Measurements from ENCODE around the gene RAB39B. TPM values are rescaled to one million over a fixed set of nuclear protein-coding genes. Genes with fewer than 3 reads are reported as not detected.
"Not testable (repeated sequence)": the region's sequence is repeated elsewhere in the genome, so short reads cannot be mapped to it uniquely, and the experiment has no call there.

The RAB39B gene
- total and polyA plus RNA-seq, 7 donors = 0.28 to 2.0 (median 0.66) TPM; not detected in 2

DNA sequence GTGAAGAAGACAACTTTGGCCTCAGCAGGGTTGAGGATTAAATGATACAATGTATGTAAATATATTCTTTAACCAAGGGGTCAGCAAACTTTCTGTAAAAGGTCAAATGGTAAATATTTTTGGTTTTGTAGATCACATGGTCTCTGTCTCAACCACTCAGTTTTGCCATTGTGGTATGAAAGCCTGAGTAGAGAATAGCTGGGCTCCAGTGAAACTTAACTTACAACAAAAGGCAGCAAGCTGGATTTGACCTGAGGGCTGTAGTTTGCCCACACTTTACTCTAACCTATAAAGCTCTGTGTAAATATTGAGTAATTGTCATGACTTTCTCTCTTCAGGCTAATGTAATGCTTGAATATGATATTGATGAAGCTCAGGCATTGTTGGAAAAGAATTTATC lies 28.4 kb downstream of the RAB39B start:
- intact Hi-C loops (cut with DNase I) = no loop called here

DNA sequence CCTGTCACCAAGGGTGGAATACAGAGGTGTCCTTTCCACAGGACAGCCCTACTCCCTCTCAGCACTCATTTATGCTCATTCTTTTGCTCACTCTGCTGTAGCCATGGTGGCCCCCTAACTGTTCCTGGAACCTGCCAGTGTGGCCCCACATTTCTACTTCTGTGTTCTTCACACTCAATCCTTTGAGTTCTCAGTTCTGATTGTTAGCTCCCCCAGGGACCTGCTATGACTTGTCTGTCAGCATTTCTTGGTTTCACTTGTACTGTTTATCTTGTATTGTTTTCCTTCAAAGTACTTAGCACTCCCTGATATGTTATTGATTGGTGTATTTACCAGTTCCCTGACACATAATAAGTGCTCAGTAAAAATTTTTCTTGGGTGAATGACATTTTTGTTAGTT lies 33.1 kb downstream of the RAB39B start:
- no peaks in the 10 kb centered on the region for H3K9me3 ChIP-seq
- no peak overlapping the region for H3K4me3 ChIP-seq
- intact Hi-C loops (cut with DNase I) = no loop called here
- no peak overlapping the region for H3K27ac ChIP-seq
- DNase-seq = no peak
- H3K27me3 ChIP-seq = no peaks in the 10 kb centered on the region
- H3K36me3 ChIP-seq = peaks cover 0 to 23% (median 5%) of the 10 kb centered on the region in 4 donors
- TF ChIP-seq EP300 (IDR thresholded peaks at IDR 0.05) (no peak), POLR2AphosphoS5 (IDR thresholded peaks at IDR 0.05) (no peak), POLR2A (IDR thresholded peaks at IDR 0.05) (no peak)
- TF ChIP-seq, protein P1, sequence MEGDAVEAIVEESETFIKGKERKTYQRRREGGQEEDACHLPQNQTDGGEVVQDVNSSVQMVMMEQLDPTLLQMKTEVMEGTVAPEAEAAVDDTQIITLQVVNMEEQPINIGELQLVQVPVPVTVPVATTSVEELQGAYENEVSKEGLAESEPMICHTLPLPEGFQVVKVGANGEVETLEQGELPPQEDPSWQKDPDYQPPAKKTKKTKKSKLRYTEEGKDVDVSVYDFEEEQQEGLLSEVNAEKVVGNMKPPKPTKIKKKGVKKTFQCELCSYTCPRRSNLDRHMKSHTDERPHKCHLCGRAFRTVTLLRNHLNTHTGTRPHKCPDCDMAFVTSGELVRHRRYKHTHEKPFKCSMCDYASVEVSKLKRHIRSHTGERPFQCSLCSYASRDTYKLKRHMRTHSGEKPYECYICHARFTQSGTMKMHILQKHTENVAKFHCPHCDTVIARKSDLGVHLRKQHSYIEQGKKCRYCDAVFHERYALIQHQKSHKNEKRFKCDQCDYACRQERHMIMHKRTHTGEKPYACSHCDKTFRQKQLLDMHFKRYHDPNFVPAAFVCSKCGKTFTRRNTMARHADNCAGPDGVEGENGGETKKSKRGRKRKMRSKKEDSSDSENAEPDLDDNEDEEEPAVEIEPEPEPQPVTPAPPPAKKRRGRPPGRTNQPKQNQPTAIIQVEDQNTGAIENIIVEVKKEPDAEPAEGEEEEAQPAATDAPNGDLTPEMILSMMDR (IDR thresholded peaks at IDR 0.05) = no peak
- no peaks in the 10 kb centered on the region for H3K4me1 ChIP-seq

More for the DNA sequence above, 28.4 kb downstream of the RAB39B start:
- Histone ChIP-seq H3K27ac (peak overlapping the region in 1 of 4 donors; percentile 74), H3K9me3 (no peaks in the 10 kb centered on the region), H3K4me3 (no peak overlapping the region), H3K27me3 (no peaks in the 10 kb centered on the region), H3K4me1 (peaks cover 0 to 10% (median 0%) of the 10 kb centered on the region in 4 donors), H3K36me3 (peaks cover 0 to 10% (median 0%) of the 10 kb centered on the region in 4 donors)
- TF ChIP-seq POLR2A (IDR thresholded peaks at IDR 0.05) = no peak
- no peak for TF ChIP-seq EP300 (IDR thresholded peaks at IDR 0.05)
- no peak for TF ChIP-seq POLR2AphosphoS5 (IDR thresholded peaks at IDR 0.05)
- DNase-seq = no peak

DNA sequence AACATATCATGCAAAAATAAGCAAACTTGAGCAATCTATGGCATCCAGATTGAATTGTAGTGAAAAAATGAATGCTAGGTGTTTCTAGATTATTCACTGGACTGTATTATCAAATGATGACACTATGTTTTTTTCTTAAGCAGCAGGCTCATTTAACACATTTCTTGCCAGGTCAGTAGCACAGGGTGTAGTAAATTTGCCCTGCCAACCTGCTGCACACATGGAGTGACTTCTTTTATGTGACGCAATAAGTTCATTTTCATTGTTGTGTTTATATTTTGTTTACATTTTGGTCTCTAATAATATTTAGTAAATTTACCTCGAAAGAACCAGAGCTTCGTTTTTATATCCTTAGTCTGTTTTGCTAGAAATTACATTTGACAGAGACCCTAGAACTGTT lies 38.5 kb downstream of the RAB39B start:
- H3K4me1 ChIP-seq = no peaks in the 10 kb centered on the region
- no peaks in the 10 kb centered on the region for H3K27me3 ChIP-seq
- 77 to 83% methylated on average over 3 of the region's 3 CpGs for WGBS, 2 donors
- no peak overlapping the region for H3K27ac ChIP-seq
- no peaks in the 10 kb centered on the region for H3K9me3 ChIP-seq
- TF ChIP-seq, protein P1 (IDR thresholded peaks at IDR 0.05) = no peak
- no peak for DNase-seq
- peaks cover 0 to 25% (median 5%) of the 10 kb centered on the region in 4 donors for H3K36me3 ChIP-seq
- H3K4me3 ChIP-seq = no peak overlapping the region
- intact Hi-C loops (cut with DNase I) = no loop called here

DNA sequence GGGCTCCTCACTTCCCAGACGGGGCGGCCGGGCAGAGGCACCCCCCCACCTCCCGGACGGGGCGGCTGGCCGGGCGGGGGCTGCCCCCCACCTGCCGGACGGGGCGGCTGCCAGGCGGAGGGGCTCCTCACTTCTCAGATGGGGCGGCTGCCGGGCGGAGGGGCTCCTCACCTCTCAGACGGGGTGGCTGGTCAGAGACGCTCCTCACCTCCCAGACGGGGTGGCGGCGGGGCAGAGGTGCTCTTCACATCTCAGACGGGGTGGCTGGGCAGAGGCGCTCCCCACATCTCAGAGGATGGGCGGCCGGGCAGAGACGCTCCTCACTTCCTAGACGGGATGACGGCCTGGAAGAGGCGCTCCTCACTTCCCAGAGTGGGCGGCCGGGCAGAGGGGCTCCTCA lies 40.5 kb downstream of the RAB39B start:
- H3K9me3 ChIP-seq; H3K4me1 ChIP-seq; DNase-seq; H3K27ac ChIP-seq; H3K4me3 ChIP-seq; H3K27me3 ChIP-seq; intact Hi-C loops (cut with DNase I): not testable (repeated sequence)
- peaks cover 0 to 19% (median 2%) of the 10 kb centered on the region in 4 donors for H3K36me3 ChIP-seq
- 98% methylated on average over 30 of the region's 30 CpGs for WGBS, 2 donors

DNA sequence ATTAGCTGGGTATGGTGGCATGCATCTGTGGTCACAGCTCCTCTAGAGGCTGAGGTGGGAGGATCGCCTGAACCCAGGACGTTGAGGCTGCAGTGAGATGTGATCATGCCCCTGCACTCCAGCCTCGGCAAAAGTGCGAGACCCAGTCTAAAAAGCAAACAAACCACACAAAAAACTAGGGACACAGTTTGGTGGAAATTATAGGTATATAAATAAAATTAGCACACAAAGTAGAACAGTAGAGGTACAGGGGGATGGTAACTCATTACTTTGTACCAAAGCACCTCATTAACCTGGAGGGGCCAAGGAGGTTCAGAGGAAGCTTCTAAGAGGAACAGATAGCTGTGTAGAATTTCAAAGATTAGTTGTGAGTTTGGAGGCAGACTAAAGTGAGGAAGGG lies 42.9 kb downstream of the RAB39B start:
- no peak for TF ChIP-seq POLR2A (IDR thresholded peaks at IDR 0.05)
- Histone ChIP-seq H3K4me1 (peaks cover 0 to 19% (median 8%) of the 10 kb centered on the region in 4 donors), H3K27me3 (no peaks in the 10 kb centered on the region), H3K4me3 (no peak overlapping the region), H3K9me3 (no peaks in the 10 kb centered on the region), H3K27ac (no peak overlapping the region), H3K36me3 (peaks cover 0 to 5% (median 0%) of the 10 kb centered on the region in 4 donors)
- intact Hi-C loops (cut with DNase I) = no loop called here
- 93 to 98% methylated on average over 4 of the region's 4 CpGs for WGBS, 2 donors
- DNase-seq = no peak

DNA sequence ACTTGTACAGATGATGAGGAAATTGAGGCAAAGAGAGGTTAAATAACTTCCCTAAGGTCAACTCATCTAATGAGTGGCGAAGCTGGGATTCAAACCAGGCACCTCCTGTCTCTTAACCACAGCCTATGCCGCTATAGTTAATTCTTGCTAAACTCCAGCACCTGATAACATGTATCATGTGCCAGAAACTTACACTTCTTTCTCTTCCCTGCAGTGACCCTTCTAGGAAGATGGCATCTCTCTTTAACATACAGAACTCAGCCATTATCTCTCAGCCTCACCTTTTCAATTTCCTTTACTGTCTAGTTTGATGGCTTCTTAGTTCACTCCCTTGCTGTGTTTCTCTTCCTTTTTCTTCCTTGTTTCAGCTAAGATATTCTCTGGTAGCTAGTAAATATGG lies 45.5 kb downstream of the RAB39B start:
- H3K36me3 ChIP-seq = peaks cover 0 to 5% (median 0%) of the 10 kb centered on the region in 4 donors
- peaks cover 0 to 19% (median 8%) of the 10 kb centered on the region in 4 donors for H3K4me1 ChIP-seq
- no peak overlapping the region for H3K4me3 ChIP-seq
- intact Hi-C loops (cut with DNase I) = loop anchor here (10.0 kb wide), 3 partner anchors 144 to 396 kb away; partner anchors contain the start of genes BRCC3, CMC4, MTCP1 and SPRY3
- no peaks in the 10 kb centered on the region for H3K9me3 ChIP-seq
- no peak for TF ChIP-seq EP300 (IDR thresholded peaks at IDR 0.05)
- TF ChIP-seq POLR2A (IDR thresholded peaks at IDR 0.05) = no peak
- TF ChIP-seq, protein P1 (IDR thresholded peaks at IDR 0.05) = no peak
- no peak for TF ChIP-seq POLR2AphosphoS5 (IDR thresholded peaks at IDR 0.05)
- DNase-seq = no peak
- no peak overlapping the region for H3K27ac ChIP-seq
- 93 to 94% methylated on average over 2 of the region's 2 CpGs for WGBS, 2 donors
- H3K27me3 ChIP-seq = no peaks in the 10 kb centered on the region
